GM03348 (cell line): ENCODE data around the gene CSK.

Experiments
- DNase-seq: peaks from one replicate; pipeline ENCODE4 v3.0.0; 2012; ENCODE audit warnings: low spot score

Gene CSK

GRCh38 chr15:74843445-74843828 lies 61.6 kb downstream of the CSK start:
- DNase-seq, result no peak

- no peak for DNase-seq
Observed at GRCh38 chr15:74843891-74844299, 62.0 kb downstream of the CSK start.

GRCh38 chr15:74844319-74845207 lies 62.7 kb downstream of the CSK start:
- DNase-seq, result no peak

GRCh38 chr15:74845208-74845568 lies 63.3 kb downstream of the CSK start:
- no peak for DNase-seq

- no peak for DNase-seq
Observed at GRCh38 chr15:74845581-74845980, 63.7 kb downstream of the CSK start.

GRCh38 chr15:74847432-74847831 lies 65.6 kb downstream of the CSK start:
- no peak for DNase-seq

- DNase-seq, result no peak
Observed at GRCh38 chr15:74850393-74850792, 68.5 kb downstream of the CSK start.

- no peak for DNase-seq
Observed at GRCh38 chr15:74851960-74852359, 70.1 kb downstream of the CSK start.
